ENCODE measurements around the gene KCNN4.

DNA sequence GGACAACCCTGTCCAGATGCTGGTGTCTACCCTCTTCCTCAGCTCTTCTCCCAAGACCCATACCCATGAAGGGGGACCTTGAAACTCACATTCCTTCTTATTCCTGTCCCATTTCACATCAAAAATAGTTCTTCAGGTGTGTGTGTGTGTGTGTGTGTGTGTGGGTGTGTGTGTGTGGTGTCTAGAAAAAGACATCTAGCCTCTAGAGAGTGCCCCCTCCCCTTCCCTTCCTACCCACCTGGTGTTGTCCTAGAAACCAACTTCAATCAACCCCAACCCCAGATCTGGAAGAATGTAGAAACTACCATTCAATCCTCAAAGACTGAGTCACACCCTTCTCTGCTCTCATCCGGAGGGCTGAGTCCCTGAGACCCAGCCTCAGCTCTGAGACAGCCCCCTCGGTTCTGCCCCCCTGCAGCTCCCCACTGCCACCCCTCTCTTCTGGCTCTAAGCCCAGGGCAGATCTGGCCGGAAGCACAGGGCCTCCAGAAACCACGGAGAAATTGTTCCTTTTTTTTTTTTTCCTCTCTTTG is 3.5 kb downstream of the KCNN4 start:
- TF ChIP-seq, protein P1, sequence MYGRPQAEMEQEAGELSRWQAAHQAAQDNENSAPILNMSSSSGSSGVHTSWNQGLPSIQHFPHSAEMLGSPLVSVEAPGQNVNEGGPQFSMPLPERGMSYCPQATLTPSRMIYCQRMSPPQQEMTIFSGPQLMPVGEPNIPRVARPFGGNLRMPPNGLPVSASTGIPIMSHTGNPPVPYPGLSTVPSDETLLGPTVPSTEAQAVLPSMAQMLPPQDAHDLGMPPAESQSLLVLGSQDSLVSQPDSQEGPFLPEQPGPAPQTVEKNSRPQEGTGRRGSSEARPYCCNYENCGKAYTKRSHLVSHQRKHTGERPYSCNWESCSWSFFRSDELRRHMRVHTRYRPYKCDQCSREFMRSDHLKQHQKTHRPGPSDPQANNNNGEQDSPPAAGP (tag by site-specific recombination; IDR thresholded peaks at IDR 0.05), result no peak
- no peak for TF ChIP-seq EGR2 (tag by site-specific recombination; IDR thresholded peaks at IDR 0.05; ENCODE audit: low read depth)
